Activated CD4-positive, alpha-beta T cell treated with anti-CD3 and anti-CD28 coated beads for 1 hour (primary cell): ENCODE measurements around the gene SLC27A5.
"Not testable (repeated sequence)": the region's sequence is repeated elsewhere in the genome, so short reads cannot be mapped to it uniquely, and the experiment has no call there.

Experiments
- DNase-seq: peaks from one replicate; pipeline ENCODE4 v3.0.0-alpha.2; 2020

SLC27A5 gene

GRCh38 chr19:58519355-58520256 is 7.8 kb upstream of the SLC27A5 start, which contains the start of gene ZBTB45:
Gene ZBTB45, minus strand, starts transcription at chr19:58519810. Its CDS starts 2,137 bp downstream, at chr19:58517673.
- peak; percentile 77 for DNase-seq

- no peak for DNase-seq
These were observed 7.2 kb upstream of the SLC27A5 start for GRCh38 chr19:58519087-58519354.

- DNase-seq, result no peak
These were observed 6.7 kb upstream of the SLC27A5 start for GRCh38 chr19:58518256-58519086.

- DNase-seq, result no peak
These were observed 5.4 kb upstream of the SLC27A5 start for GRCh38 chr19:58516964-58517833.

- no peak for DNase-seq
These were observed 4.5 kb upstream of the SLC27A5 start for GRCh38 chr19:58516246-58516836.

- DNase-seq, result no peak
These were observed 3.5 kb upstream of the SLC27A5 start for GRCh38 chr19:58515259-58515658.

GRCh38 chr19:58514564-58515022 is 2.8 kb upstream of the SLC27A5 start:
- no peak for DNase-seq

GRCh38 chr19:58513694-58514563 is 2.1 kb upstream of the SLC27A5 start:
- DNase-seq, result peak; percentile 90

- no peak for DNase-seq
These were observed 1.5 kb upstream of the SLC27A5 start for GRCh38 chr19:58513213-58513693.

GRCh38 chr19:58510084-58510862 is 1.5 kb downstream of the SLC27A5 start:
- DNase-seq, result no peak

- no peak for DNase-seq
These were observed 2.1 kb downstream of the SLC27A5 start for GRCh38 chr19:58509731-58510083.

GRCh38 chr19:58507602-58508223 is 4.1 kb downstream of the SLC27A5 start:
- DNase-seq, result not testable (repeated sequence)

GRCh38 chr19:58500242-58500641 is 11.6 kb downstream of the SLC27A5 start:
- no peak for DNase-seq

GRCh38 chr19:58499021-58499927 is 12.5 kb downstream of the SLC27A5 start:
- peak; percentile 89 for DNase-seq

GRCh38 chr19:58498316-58499020 is 13.3 kb downstream of the SLC27A5 start:
- no peak for DNase-seq

- no peak for DNase-seq
These were observed 14.1 kb downstream of the SLC27A5 start for GRCh38 chr19:58497634-58498170.

GRCh38 chr19:58492265-58492664 is 19.5 kb downstream of the SLC27A5 start:
- no peak for DNase-seq

GRCh38 chr19:58491393-58491792 is 20.4 kb downstream of the SLC27A5 start:
- no peak for DNase-seq
